ENCODE results near the gene NUS1. TPM values are rescaled to one million over a fixed set of nuclear protein-coding genes. Genes with fewer than 3 reads are reported as not detected.

Gene NUS1
- total and polyA plus RNA-seq, 9 of the 15 experiments (the other 6 are each of a cell fraction or from before 2014, with no cell fraction given): 16.3 to 53.7 (median 26.4) TPM

DNA sequence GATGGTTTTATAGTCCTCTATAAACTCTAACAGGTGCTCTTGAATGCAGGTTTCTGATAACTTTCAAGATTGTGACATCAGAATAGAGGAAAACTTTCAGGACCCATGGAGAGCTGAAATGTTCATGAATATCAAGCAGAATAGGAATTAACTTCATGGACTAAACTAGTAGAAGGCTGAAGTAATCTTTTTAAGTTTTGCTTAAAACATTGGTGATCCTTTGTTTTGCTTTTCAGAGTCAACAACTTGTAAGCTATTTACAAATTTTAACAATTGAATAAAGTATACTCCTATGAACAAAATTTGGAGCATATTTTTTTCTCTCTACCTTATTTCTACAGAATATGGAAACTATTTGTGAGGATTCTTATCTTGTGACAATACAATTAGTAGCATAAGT is 47.7 kb upstream of the NUS1 start (continued):
- TF ChIP-seq PBX2 (CRISPR knock-in tag; IDR thresholded peaks at IDR 0.05; ENCODE audit: low read depth) (no peak), PBX2 (tag; conservative IDR thresholded peaks at IDR 0.05; ENCODE audit: low read depth) (no peak), BDP1 (IDR thresholded peaks at IDR 0.05; ENCODE audit: insufficient read depth, insufficient read length) (no peak)

- CTCF ChIA-PET (ENCODE audit: low intra/inter-chr PET ratio): no interaction called here
- Histone ChIP-seq H3K36me3 (ENCODE audit: control insufficient read depth, insufficient read depth, low read length) (no peaks in the 10 kb centered on the region), H3K9ac (ENCODE audit: insufficient read depth in 1 of 2, low read depth in 2 of 2, low read length in 2 of 2) (no peak overlapping the region), H3K4me3 (no peak overlapping the region), H2AFZ (ENCODE audit: low read depth, low read length) (no peak overlapping the region), H4K20me1 (replicated peaks; ENCODE audit: control insufficient read depth, insufficient read depth, low read length) (no peaks in the 10 kb centered on the region), H3K27ac (ENCODE audit: extremely low read depth, low read depth, low read length) (no peak overlapping the region), H3K4me2 (ENCODE audit: insufficient read depth, low read length) (no peak overlapping the region), H3K9me3 (replicated peaks; ENCODE audit: control insufficient read depth, insufficient read depth, low read depth, low read length) (0 out of 2 replicates have a peak, but pooled peaks cover 4% of the 10 kb centered on the region), H3K79me2 (ENCODE audit: control insufficient read depth, insufficient read depth, low read length) (no peaks in the 10 kb centered on the region), H3K27me3 (ENCODE audit: control insufficient read depth in 2 of 2, insufficient read depth in 2 of 2, low read length in 2 of 2) (no peaks in the 10 kb centered on the region), H3K4me1 (replicated peaks in 1 of 2; ENCODE audit: control insufficient read depth in 2 of 2, insufficient read depth in 2 of 2, low read length in 2 of 2) (no peaks in the 10 kb centered on the region), H3K9me1 (ENCODE audit: control insufficient read depth, insufficient read depth, low read length) (no peaks in the 10 kb centered on the region)
- WGBS (ENCODE audit: insufficient coverage, low coverage, missing lambda C conversion rate): 22% methylated on average over 1 of the region's 1 CpG
- no TSS peak for BruUV-seq (replicated peaks)
- no peak for DNase-seq (ENCODE audit: extremely low read depth in 1 of 4, low spot score in 3 of 4)
- in situ Hi-C loops (cut with MboI) (no loop called here), intact Hi-C loops (cut with micrococcal nuclease) (no loop called here)
- TF ChIP-seq STAT5B (CRISPR knock-in tag; IDR thresholded peaks at IDR 0.05) (no peak), KLF1 (tag; IDR thresholded peaks at IDR 0.05) (no peak), IRF2 (CRISPR knock-in tag; IDR thresholded peaks at IDR 0.05) (no peak), RBM15 (IDR thresholded peaks at IDR 0.05; ENCODE audit: insufficient read depth, low read length) (no peak)
- POLR2A ChIA-PET: no interaction called here
- no peak for FAIRE-seq
- no peak for ATAC-seq
These were observed 46.1 kb upstream of the NUS1 start for GRCh38 chr6:117629119-117629660.
